K562 (cell line): ENCODE measurements around the gene OSBPL3. TPM values are rescaled to one million over a fixed set of nuclear protein-coding genes. Genes with fewer than 3 reads are reported as not detected.
A peak's percentile ranks its signal among the peaks of the same experiment; 100 is the strongest.

Experiments
- ARID1B ChIP-seq: fragments of 450-650 bp; IDR thresholded peaks from 2 replicates; pipeline ENCODE4 v1.6.1; 2016; ENCODE audit warnings: antibody characterized with exemption, mild to moderate bottlenecking, inconsistent platforms
- CC2D1A ChIP-seq: fragments of 450-650 bp; IDR thresholded peaks from 2 replicates; pipeline ENCODE4 v1.6.1; 2017; ENCODE audit warnings: mild to moderate bottlenecking
- CGGBP1 ChIP-seq: fragments of 250-450 bp; sonication (Bioruptor Pico); IDR thresholded peaks from 2 replicates; pipeline ENCODE4 v1.9.0; 2021; ENCODE audit warnings: mild to moderate bottlenecking
- DPF2 ChIP-seq: fragments of 450-650 bp; IDR thresholded peaks from 2 replicates; pipeline ENCODE4 v1.6.1; 2016
- ETV5 ChIP-seq: sonication (generic); formaldehyde crosslinking; IDR thresholded peaks from 2 replicates; pipeline ENCODE4 v1.4.0; 2020; ENCODE audit warnings: low read depth, mild to moderate bottlenecking, missing genetic modification reagents
- GATAD2B ChIP-seq: fragments of 450-650 bp; IDR thresholded peaks from 2 replicates; pipeline ENCODE4 v1.6.1; 2017; ENCODE audit warnings: mild to moderate bottlenecking, borderline replicate concordance
- KAT8 ChIP-seq: fragments of 450-650 bp; IDR thresholded peaks from 2 replicates; pipeline ENCODE4 v1.6.1; 2016; ENCODE audit warnings: low read depth, mild to moderate bottlenecking
- MNT ChIP-seq, 2 experiments: fragments of 450-650 bp; conservative IDR thresholded peaks; 2 replicates each; pipeline ENCODE4 v1.6.1; 2017; ENCODE audit warnings: mild to moderate bottlenecking in 2 of 2, moderate library complexity in 2 of 2
- NR2C1 ChIP-seq, 2 experiments: fragments of 450-650 bp; IDR thresholded peaks; 2 replicates each; pipeline ENCODE4 v1.6.1; 2017; ENCODE audit warnings: mild to moderate bottlenecking in 2 of 2, antibody characterized with exemption in 1 of 2, inconsistent platforms in 1 of 2, missing compliant biosample characterization in 1 of 2, missing genetic modification characterization in 1 of 2
- RBM17 ChIP-seq: fragments of 200-400 bp; formaldehyde crosslinking; IDR thresholded peaks from 2 replicates; pipeline ENCODE4 v1.6.1; 2017; ENCODE audit warnings: low read depth, mild to moderate bottlenecking, low read length, borderline replicate concordance
- RNF2 ChIP-seq: sonication (generic); IDR thresholded peaks from 2 replicates; pipeline ENCODE4 v1.6.1; 2016
- SNRNP70 ChIP-seq: fragments of 200-400 bp; formaldehyde crosslinking; optimal IDR thresholded peaks from 2 replicates; pipeline ENCODE3; 2017; ENCODE audit warnings: low read depth, low read length
- TEAD4 ChIP-seq, 2 experiments: sonication (generic) in 1 of 2; formaldehyde crosslinking in 1 of 2; IDR thresholded peaks; 2 replicates each; pipeline versions ENCODE4 v1.6.1 to v1.8.0; 2012 to 2022; ENCODE audit warnings: borderline replicate concordance in 1 of 2, inconsistent platforms in 1 of 2, low read length in 1 of 2, mild to moderate bottlenecking in 1 of 2, missing genetic modification reagents in 1 of 2
- ZMIZ1 ChIP-seq, 2 experiments: fragments of 150-350 bp in 1 of 2; IDR thresholded peaks; 2 replicates each; pipeline ENCODE4 v1.6.1; 2012 to 2016; ENCODE audit warnings: low read depth in 2 of 2, low read length in 2 of 2, mild to moderate bottlenecking in 1 of 2, moderate library complexity in 1 of 2
- ZNF224 ChIP-seq: sonication (generic); formaldehyde crosslinking; IDR thresholded peaks from 2 replicates; pipeline ENCODE4 v1.8.0; 2022; ENCODE audit warnings: mild to moderate bottlenecking, missing genetic modification reagents
- ZNF512 ChIP-seq: IDR thresholded peaks from 2 replicates; pipeline ENCODE4 v1.6.1; 2016; ENCODE audit warnings: missing genetic modification characterization, missing compliant biosample characterization
- ZNF766 ChIP-seq: fragments of 200-800 bp; sonication (Bioruptor generic); conservative IDR thresholded peaks from 2 replicates; pipeline ENCODE4 v1.6.1; 2016; ENCODE audit warnings: missing genetic modification characterization, missing compliant biosample characterization
- ZNF830 ChIP-seq: fragments of 250-450 bp; sonication (Bioruptor Pico); IDR thresholded peaks from 2 replicates; pipeline ENCODE4 v1.5.0; 2021; ENCODE audit warnings: mild to moderate bottlenecking
- polyA plus RNA-seq, 8 experiments: library from polyadenylated mRNA; depleted of rRNA in 4 of 8; stranded (reverse) in 5 of 8; unstranded in 3 of 8; fragments of >200 nt; fragmentation: Nextera tagmentation in 2 of 8; fragmentation: Illumina TruSeq in 1 of 8; extraction: Ambion mirVana in 2 of 8; extraction: Trizol in 1 of 8; gene quantifications; 2 replicates each; pipeline versions ENCODE4 v1.2.1 to v1.2.3, GENCODE V29; 2011 to 2014; ENCODE audit warnings: inconsistent platforms in 1 of 8, missing spikeins in 1 of 8
- total RNA-seq, 7 experiments: library from RNA; depleted of rRNA in 6 of 7; stranded (reverse); fragments of >200 nt in 6 of 7; fragmentation: Illumina TruSeq in 2 of 7; extraction: Trizol in 2 of 7; gene quantifications; 2 replicates each; pipeline versions ENCODE4 v1.2.1 to v1.2.3, GENCODE V29; 2011 to 2021; ENCODE audit warnings: low replicate concordance in 1 of 7
- TF ChIP-seq, protein P1 (sequence below): fragments of 250-450 bp; sonication (Bioruptor Pico); IDR thresholded peaks from 2 replicates; pipeline ENCODE4 v1.4.0; 2020; ENCODE audit warnings: mild to moderate bottlenecking, moderate library complexity, borderline replicate concordance

Gene OSBPL3
- total and polyA plus RNA-seq, 9 of the 15 experiments (the other 6 are each of a cell fraction or from before 2014, with no cell fraction given) = 4.8 to 37.2 (median 26.5) TPM

- TF ChIP-seq GATAD2B (peak; percentile 6; the same call in 1 of the 2 replicates), CGGBP1 (CRISPR knock-in tag) (no peak), CC2D1A (peak; percentile 42; the same call in 1 of the 2 replicates), RNF2 (0 out of 2 replicates have a peak, but pooled peaks have one; percentile 56), NR2C1 (IDR thresholded peaks at IDR 0.05) (no peak), NR2C1 (tag; IDR thresholded peaks at IDR 0.05) (no peak), KAT8 (no peak), ZNF512 (tag) (no peak), ETV5 (CRISPR knock-in tag) (0 out of 2 replicates have a peak, but pooled peaks have one; percentile 45), ARID1B (peak; percentile 53), DPF2 (peak; percentile 51), SNRNP70 (no peak), ZNF766 (CRISPR knock-in tag) (0 out of 2 replicates have a peak, but pooled peaks have one; percentile 31), TEAD4 (IDR thresholded peaks at IDR 0.05; ENCODE audit: low read length) (peak; percentile 44; the same call in 1 of the 2 replicates), TEAD4 (CRISPR knock-in tag; IDR thresholded peaks at IDR 0.05; ENCODE audit: borderline replicate concordance) (no peak), MNT (conservative IDR thresholded peaks at IDR 0.05) (no peak), ZNF224 (no peak), RBM17 (no peak), ZMIZ1 (IDR thresholded peaks at IDR 0.05; ENCODE audit: low read depth in 2 of 2, low read length in 2 of 2) (no peak), ZNF830 (CRISPR knock-in tag) (no peak)
- TF ChIP-seq, protein P1, sequence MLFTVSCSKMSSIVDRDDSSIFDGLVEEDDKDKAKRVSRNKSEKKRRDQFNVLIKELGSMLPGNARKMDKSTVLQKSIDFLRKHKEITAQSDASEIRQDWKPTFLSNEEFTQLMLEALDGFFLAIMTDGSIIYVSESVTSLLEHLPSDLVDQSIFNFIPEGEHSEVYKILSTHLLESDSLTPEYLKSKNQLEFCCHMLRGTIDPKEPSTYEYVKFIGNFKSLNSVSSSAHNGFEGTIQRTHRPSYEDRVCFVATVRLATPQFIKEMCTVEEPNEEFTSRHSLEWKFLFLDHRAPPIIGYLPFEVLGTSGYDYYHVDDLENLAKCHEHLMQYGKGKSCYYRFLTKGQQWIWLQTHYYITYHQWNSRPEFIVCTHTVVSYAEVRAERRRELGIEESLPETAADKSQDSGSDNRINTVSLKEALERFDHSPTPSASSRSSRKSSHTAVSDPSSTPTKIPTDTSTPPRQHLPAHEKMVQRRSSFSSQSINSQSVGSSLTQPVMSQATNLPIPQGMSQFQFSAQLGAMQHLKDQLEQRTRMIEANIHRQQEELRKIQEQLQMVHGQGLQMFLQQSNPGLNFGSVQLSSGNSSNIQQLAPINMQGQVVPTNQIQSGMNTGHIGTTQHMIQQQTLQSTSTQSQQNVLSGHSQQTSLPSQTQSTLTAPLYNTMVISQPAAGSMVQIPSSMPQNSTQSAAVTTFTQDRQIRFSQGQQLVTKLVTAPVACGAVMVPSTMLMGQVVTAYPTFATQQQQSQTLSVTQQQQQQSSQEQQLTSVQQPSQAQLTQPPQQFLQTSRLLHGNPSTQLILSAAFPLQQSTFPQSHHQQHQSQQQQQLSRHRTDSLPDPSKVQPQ (CRISPR knock-in tag) = no peak
Observed at GRCh38 chr7:24911213-24911603, 68.8 kb downstream of the OSBPL3 start (continued).
